KOPT-K1 (cell line): ENCODE data around the gene GPR33.
"Not testable (repeated sequence)": the region's sequence is repeated elsewhere in the genome, so short reads cannot be mapped to it uniquely, and the experiment has no call there.

ENCODE experiments used
- H3K27ac ChIP-seq: fragments of 200-600 bp; sonication (generic); 2 replicates; pipeline ENCODE4 v1.5.1; 2016; ENCODE audit warnings: antibody characterized with exemption, mild to moderate bottlenecking, low read depth, low read length; ENCODE audit not compliant: poor library complexity, severe bottlenecking
- H3K36me3 ChIP-seq: fragments of 200-600 bp; sonication (generic); 2 replicates; pipeline ENCODE4 v1.5.1; 2017; ENCODE audit warnings: antibody characterized with exemption, mild to moderate bottlenecking, low read length, moderate library complexity; ENCODE audit not compliant: insufficient read depth
- H3K9me3 ChIP-seq: fragments of 200-600 bp; sonication (generic); 2 replicates; pipeline ENCODE4 v1.5.1; 2017; ENCODE audit warnings: antibody characterized with exemption, low read length, mild to moderate bottlenecking; ENCODE audit not compliant: insufficient read depth, poor library complexity, severe bottlenecking

Gene GPR33

DNA sequence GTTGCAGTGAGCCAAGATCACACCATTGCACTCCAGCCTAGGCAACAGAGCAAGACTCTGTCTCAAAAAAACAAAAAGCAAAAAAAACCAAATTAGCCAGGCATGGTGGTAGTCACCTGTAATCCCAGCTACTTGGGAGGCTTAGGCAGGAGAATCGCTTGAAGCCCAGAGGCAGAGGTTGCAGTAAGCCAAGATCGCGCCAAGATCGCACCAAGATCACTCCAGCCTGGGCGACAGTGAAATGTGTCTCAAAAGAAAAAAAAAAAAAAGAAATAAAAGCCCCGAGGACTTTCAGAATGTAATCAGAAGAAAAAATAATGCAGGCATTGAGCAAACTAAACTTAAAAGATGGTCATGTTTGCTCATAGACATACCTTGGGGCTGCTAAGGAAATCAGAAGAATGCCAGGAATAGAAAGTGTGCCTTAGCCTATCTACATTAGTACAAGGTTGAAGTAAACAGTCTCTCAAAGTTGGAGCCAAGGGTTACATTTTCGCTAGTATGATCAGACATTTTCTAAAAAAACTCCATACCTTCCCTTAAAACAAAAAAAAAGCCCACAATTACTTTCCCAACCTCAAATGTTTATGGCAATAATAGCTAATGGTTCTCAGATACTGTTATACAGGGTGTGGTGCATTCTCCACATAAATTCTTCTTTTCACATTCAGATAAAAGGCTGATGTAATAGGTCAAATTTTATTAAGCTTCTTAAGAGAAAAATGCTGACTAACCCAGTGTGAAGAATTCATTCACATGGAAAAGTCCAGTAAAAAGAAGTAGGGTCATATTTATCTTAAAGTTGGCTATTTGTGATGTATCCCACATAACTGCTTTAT is 46.3 kb downstream of the GPR33 start:
- Histone ChIP-seq H3K9me3 (peaks cover 9% of the 10 kb centered on the region), H3K27ac (no peak overlapping the region), H3K36me3 (peaks cover 10% of the 10 kb centered on the region; the same call in 1 of the 2 replicates)

- peaks cover 9% of the 10 kb centered on the region for H3K9me3 ChIP-seq
- no peak overlapping the region for H3K27ac ChIP-seq
- H3K36me3 ChIP-seq: peaks cover 5% of the 10 kb centered on the region; the same call in 1 of the 2 replicates
These were observed 47.6 kb downstream of the GPR33 start for GRCh38 chr14:31440280-31440679.

GRCh38 chr14:31439561-31439960 is 48.3 kb downstream of the GPR33 start:
- peaks cover 5% of the 10 kb centered on the region; the same call in 1 of the 2 replicates for H3K36me3 ChIP-seq
- H3K27ac ChIP-seq: no peak overlapping the region

GRCh38 chr14:31437045-31437691 is 50.7 kb downstream of the GPR33 start:
- not testable (repeated sequence) for H3K9me3 ChIP-seq, H3K36me3 ChIP-seq, H3K27ac ChIP-seq

More at GRCh38 chr14:31439561-31439960, 48.3 kb downstream of the GPR33 start:
- peaks cover 9% of the 10 kb centered on the region for H3K9me3 ChIP-seq

DNA sequence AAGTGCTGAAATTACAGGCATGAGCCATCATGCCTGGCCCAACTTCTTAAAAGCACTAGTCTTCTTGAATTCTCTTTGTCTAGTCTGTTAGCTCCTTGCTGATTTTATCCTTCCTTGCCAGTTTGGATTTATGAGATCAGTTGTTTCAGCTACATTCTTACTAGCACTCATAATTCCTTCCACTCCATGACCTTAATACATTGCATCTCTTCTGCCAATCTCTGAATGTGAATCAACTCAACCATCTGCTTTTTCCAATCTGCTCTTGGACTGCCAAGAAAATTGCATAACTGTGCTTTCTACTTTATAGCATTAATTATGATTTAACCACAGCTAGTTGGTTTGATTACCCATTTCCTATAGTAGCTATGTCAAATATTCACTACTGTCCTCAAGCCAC is 52.6 kb downstream of the GPR33 start:
- H3K36me3 ChIP-seq: peaks cover 18% of the 10 kb centered on the region; the same call in 1 of the 2 replicates
- H3K9me3 ChIP-seq: peaks cover 9% of the 10 kb centered on the region
- H3K27ac ChIP-seq: no peak overlapping the region
